ENCODE measurements around the gene CPNE7.

Gene CPNE7

GRCh38 chr16:89621136-89621697 lies 45.7 kb downstream of the CPNE7 start:
- no peak for TF ChIP-seq CEBPB (IDR thresholded peaks at IDR 0.05)
- TF ChIP-seq ZBTB7A (IDR thresholded peaks at IDR 0.05; ENCODE audit: low read depth) = no peak
- TF ChIP-seq NFIC (IDR thresholded peaks at IDR 0.05) = no peak
- no peak for TF ChIP-seq REST (IDR thresholded peaks at IDR 0.05; ENCODE audit: low read depth)
- TF ChIP-seq TCF12 (IDR thresholded peaks at IDR 0.05; ENCODE audit: low read depth) = no peak
- TF ChIP-seq USF1 (IDR thresholded peaks at IDR 0.05) = no peak
- TF ChIP-seq FOXM1 (IDR thresholded peaks at IDR 0.05; ENCODE audit: borderline replicate concordance, low read depth) = no peak
- TF ChIP-seq RAD21 (IDR thresholded peaks at IDR 0.05; ENCODE audit: low read depth) = no peak
- TF ChIP-seq TEAD4 (IDR thresholded peaks at IDR 0.05) = no peak
- TF ChIP-seq YY1 (IDR thresholded peaks at IDR 0.05; ENCODE audit: low read depth) = no peak
- TF ChIP-seq TAF1 (IDR thresholded peaks at IDR 0.05; ENCODE audit: low read depth) = no peak
- no peak for TF ChIP-seq MAX (IDR thresholded peaks at IDR 0.05)
- no peak for TF ChIP-seq EGR1 (IDR thresholded peaks at IDR 0.05)
- no peak for TF ChIP-seq EP300 (IDR thresholded peaks at IDR 0.05; ENCODE audit: borderline replicate concordance)
- no peak for TF ChIP-seq CREB1 (IDR thresholded peaks at IDR 0.05; ENCODE audit: low read depth)

- TF ChIP-seq EGR1 (IDR thresholded peaks at IDR 0.05) (no peak), FOXM1 (IDR thresholded peaks at IDR 0.05; ENCODE audit: borderline replicate concordance, low read depth) (no peak), TCF12 (IDR thresholded peaks at IDR 0.05; ENCODE audit: low read depth) (no peak), RAD21 (IDR thresholded peaks at IDR 0.05; ENCODE audit: low read depth) (no peak), MAX (IDR thresholded peaks at IDR 0.05) (no peak), TAF1 (IDR thresholded peaks at IDR 0.05; ENCODE audit: low read depth) (no peak), CREB1 (IDR thresholded peaks at IDR 0.05; ENCODE audit: low read depth) (no peak), CEBPB (IDR thresholded peaks at IDR 0.05) (no peak), EP300 (IDR thresholded peaks at IDR 0.05; ENCODE audit: borderline replicate concordance) (no peak), YY1 (IDR thresholded peaks at IDR 0.05; ENCODE audit: low read depth) (no peak)
These were observed 46.3 kb downstream of the CPNE7 start for GRCh38 chr16:89621698-89622409.

DNA sequence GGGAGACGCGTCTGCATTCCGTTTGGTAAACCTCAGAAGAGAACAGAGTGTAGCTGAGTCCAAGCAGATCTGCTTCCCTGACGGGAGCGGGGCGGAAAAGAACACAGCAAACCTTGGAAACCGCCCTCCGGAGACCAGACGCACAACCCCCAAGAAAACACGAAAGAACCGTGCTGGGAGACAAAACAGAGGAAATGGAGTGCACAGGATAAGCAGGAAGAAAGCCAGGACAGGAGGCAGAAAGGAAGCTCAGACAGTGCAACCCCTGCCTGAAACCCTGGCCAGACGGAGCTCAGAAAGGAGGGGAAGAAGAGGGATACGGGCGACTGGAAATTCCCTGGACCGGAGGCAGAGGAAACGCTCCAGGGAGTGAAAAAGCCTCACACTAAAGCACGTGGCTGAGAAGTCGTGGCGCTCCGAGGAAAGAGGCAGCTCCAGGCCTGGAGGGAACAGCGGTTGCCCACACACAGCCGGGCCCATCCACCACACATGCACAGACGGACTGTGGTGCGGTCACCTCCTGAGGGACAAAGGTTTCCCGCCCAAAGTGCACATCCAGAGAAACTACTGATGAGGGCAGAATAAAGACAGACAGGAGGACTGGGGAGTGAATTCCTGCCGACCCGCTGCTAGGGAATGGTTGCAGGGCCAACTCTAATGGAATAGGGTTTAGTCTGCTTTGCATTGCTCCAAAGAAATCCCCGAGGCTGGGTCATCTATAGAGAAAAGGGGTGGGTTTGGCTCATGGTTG lies 48.1 kb downstream of the CPNE7 start:
- TF ChIP-seq MAX (IDR thresholded peaks at IDR 0.05) (no peak), EGR1 (IDR thresholded peaks at IDR 0.05) (no peak), YY1 (IDR thresholded peaks at IDR 0.05; ENCODE audit: low read depth) (no peak), TCF12 (IDR thresholded peaks at IDR 0.05; ENCODE audit: low read depth) (no peak), REST (IDR thresholded peaks at IDR 0.05; ENCODE audit: low read depth) (no peak), CREB1 (IDR thresholded peaks at IDR 0.05; ENCODE audit: low read depth) (no peak), TAF1 (IDR thresholded peaks at IDR 0.05; ENCODE audit: low read depth) (no peak)

- TF ChIP-seq NFIC (IDR thresholded peaks at IDR 0.05) = no peak
- TF ChIP-seq TEAD4 (IDR thresholded peaks at IDR 0.05) = no peak
- TF ChIP-seq YY1 (IDR thresholded peaks at IDR 0.05; ENCODE audit: low read depth) = no peak
- TF ChIP-seq RAD21 (IDR thresholded peaks at IDR 0.05; ENCODE audit: low read depth) = no peak
These were observed 49.5 kb downstream of the CPNE7 start for GRCh38 chr16:89624777-89625761.

Measured in Ishikawa (cell line).